ENCODE measurements around the gene KCNJ10.

GRCh38 chr1:160062230-160062532 lies 7.8 kb downstream of the KCNJ10 start:
- TF ChIP-seq, protein P1, sequence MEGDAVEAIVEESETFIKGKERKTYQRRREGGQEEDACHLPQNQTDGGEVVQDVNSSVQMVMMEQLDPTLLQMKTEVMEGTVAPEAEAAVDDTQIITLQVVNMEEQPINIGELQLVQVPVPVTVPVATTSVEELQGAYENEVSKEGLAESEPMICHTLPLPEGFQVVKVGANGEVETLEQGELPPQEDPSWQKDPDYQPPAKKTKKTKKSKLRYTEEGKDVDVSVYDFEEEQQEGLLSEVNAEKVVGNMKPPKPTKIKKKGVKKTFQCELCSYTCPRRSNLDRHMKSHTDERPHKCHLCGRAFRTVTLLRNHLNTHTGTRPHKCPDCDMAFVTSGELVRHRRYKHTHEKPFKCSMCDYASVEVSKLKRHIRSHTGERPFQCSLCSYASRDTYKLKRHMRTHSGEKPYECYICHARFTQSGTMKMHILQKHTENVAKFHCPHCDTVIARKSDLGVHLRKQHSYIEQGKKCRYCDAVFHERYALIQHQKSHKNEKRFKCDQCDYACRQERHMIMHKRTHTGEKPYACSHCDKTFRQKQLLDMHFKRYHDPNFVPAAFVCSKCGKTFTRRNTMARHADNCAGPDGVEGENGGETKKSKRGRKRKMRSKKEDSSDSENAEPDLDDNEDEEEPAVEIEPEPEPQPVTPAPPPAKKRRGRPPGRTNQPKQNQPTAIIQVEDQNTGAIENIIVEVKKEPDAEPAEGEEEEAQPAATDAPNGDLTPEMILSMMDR (IDR thresholded peaks at IDR 0.05; ENCODE audit: borderline replicate concordance, extremely low read depth, low read length, poor library complexity, severe bottlenecking): no peak
- no peak for TF ChIP-seq EZH2 (IDR thresholded peaks at IDR 0.05; ENCODE audit: borderline replicate concordance, low read depth, low read length, severe bottlenecking)
